DND-41 (cell line): ENCODE data around the gene PTPRE.

Experiments used
- EZH2 ChIP-seq: IDR thresholded peaks from 3 replicates; pipeline ENCODE4 v1.6.1; 2012; ENCODE audit warnings: borderline replicate concordance, low read depth, mild to moderate bottlenecking, moderate library complexity, low read length, inconsistent platforms; ENCODE audit not compliant: severe bottlenecking
- TF ChIP-seq, protein P1 (sequence below): IDR thresholded peaks from 2 replicates; pipeline ENCODE4 v1.5.1; 2012; ENCODE audit warnings: borderline replicate concordance, low read length, moderate library complexity, mild to moderate bottlenecking; ENCODE audit not compliant: poor library complexity, severe bottlenecking; ENCODE audit errors: extremely low read depth

DNA sequence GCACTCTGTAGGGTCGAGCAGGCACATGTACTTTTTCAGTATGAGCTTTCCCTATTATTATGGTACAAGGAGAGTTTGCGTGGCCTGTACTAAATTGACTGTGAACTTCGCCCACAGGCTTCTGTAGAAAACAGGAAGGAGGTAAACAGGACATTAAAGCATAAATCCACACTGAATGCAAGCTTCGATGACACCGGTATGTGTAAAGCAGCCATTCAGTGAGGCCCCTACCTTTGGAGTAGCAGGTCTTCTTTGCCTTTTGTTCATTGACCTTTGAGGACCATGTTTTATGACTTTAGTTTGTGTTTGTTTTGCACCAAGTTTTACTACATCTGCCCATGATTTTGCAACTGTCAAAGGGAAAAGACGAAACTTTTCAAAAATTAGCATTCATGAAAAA is 204.8 kb downstream of the PTPRE start:
- TF ChIP-seq, protein P1, sequence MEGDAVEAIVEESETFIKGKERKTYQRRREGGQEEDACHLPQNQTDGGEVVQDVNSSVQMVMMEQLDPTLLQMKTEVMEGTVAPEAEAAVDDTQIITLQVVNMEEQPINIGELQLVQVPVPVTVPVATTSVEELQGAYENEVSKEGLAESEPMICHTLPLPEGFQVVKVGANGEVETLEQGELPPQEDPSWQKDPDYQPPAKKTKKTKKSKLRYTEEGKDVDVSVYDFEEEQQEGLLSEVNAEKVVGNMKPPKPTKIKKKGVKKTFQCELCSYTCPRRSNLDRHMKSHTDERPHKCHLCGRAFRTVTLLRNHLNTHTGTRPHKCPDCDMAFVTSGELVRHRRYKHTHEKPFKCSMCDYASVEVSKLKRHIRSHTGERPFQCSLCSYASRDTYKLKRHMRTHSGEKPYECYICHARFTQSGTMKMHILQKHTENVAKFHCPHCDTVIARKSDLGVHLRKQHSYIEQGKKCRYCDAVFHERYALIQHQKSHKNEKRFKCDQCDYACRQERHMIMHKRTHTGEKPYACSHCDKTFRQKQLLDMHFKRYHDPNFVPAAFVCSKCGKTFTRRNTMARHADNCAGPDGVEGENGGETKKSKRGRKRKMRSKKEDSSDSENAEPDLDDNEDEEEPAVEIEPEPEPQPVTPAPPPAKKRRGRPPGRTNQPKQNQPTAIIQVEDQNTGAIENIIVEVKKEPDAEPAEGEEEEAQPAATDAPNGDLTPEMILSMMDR = no peak
- TF ChIP-seq EZH2 = no peak
